GM19397 (cell line): ENCODE results near the gene MAP3K3.

Source experiments
- ATAC-seq: cut with Tn5 transposase; IDR thresholded peaks from one replicate; pipeline ENCODE4 v1.9.1; 2021; ENCODE audit warnings: mild to moderate bottlenecking, moderate library complexity; ENCODE audit not compliant: unreplicated experiment

Gene MAP3K3

GRCh38 chr17:63647936-63648335 is 25.7 kb downstream of the MAP3K3 start:
- no peak for ATAC-seq

GRCh38 chr17:63649813-63650212 is 27.6 kb downstream of the MAP3K3 start:
- no peak for ATAC-seq

- no peak for ATAC-seq
Measured at GRCh38 chr17:63652106-63652505, 29.9 kb downstream of the MAP3K3 start.

- no peak for ATAC-seq
Measured at GRCh38 chr17:63653050-63653449, 30.8 kb downstream of the MAP3K3 start.

GRCh38 chr17:63657786-63658185 is 35.6 kb downstream of the MAP3K3 start:
- no peak for ATAC-seq

- ATAC-seq, result no peak
Measured at GRCh38 chr17:63658366-63658765, 36.1 kb downstream of the MAP3K3 start.

- no peak for ATAC-seq
Measured at GRCh38 chr17:63659850-63660249, 37.6 kb downstream of the MAP3K3 start.

GRCh38 chr17:63665527-63666214 is 43.5 kb downstream of the MAP3K3 start:
- no peak for ATAC-seq

- ATAC-seq, result no peak
Measured at GRCh38 chr17:63672856-63673255, 50.6 kb downstream of the MAP3K3 start.

GRCh38 chr17:63675231-63675606 is 53.0 kb downstream of the MAP3K3 start:
- ATAC-seq, result no peak

GRCh38 chr17:63675607-63676546 is 53.7 kb downstream of the MAP3K3 start:
- no peak for ATAC-seq

- ATAC-seq, result no peak
Measured at GRCh38 chr17:63676584-63676983, 54.4 kb downstream of the MAP3K3 start.

- ATAC-seq, result no peak
Measured at GRCh38 chr17:63679214-63679613, 57.0 kb downstream of the MAP3K3 start.

- ATAC-seq, result no peak
Measured at GRCh38 chr17:63680700-63681099, 58.5 kb downstream of the MAP3K3 start.

- ATAC-seq, result no peak
Measured at GRCh38 chr17:63681530-63681929, 59.3 kb downstream of the MAP3K3 start.

GRCh38 chr17:63682441-63682840 is 60.2 kb downstream of the MAP3K3 start:
- ATAC-seq, result no peak

- ATAC-seq, result no peak
Measured at GRCh38 chr17:63682981-63683380, 60.8 kb downstream of the MAP3K3 start.

- ATAC-seq, result no peak
Measured at GRCh38 chr17:63685041-63685440, 62.8 kb downstream of the MAP3K3 start.

- no peak for ATAC-seq
Measured at GRCh38 chr17:63685578-63685977, 63.4 kb downstream of the MAP3K3 start.

GRCh38 chr17:63686138-63686685 is 64.0 kb downstream of the MAP3K3 start:
- no peak for ATAC-seq

- no peak for ATAC-seq
Measured at GRCh38 chr17:63688396-63689020, 66.3 kb downstream of the MAP3K3 start.
